ENCODE results near the gene C14orf180.

Gene C14orf180

DNA sequence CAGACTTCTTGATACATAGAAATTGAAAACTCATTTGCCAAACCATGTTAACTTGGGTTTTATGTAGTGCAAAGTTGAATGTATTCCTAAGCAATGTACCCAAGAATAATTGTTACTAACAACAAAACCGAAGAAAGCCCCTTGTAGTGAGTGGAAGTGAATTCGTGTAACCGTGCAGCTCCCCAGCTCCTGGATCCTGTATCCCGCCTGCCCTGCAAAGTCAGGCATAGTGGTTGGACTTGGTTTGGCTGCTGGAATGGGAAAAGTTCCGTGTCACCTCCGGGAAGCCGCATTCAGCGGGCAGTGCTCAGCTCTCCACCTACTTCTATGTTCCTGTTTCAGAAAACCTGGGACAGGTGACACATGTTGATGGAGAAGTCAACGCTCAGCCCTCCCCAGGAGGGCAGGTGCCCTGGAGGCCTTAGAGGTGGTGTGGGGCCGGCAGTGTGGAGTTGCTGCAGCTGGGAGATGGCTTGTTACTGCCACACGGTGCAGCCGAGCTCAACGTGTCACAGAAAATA is 29.2 kb upstream of the C14orf180 start:
- DNase-seq = no peak

DNA sequence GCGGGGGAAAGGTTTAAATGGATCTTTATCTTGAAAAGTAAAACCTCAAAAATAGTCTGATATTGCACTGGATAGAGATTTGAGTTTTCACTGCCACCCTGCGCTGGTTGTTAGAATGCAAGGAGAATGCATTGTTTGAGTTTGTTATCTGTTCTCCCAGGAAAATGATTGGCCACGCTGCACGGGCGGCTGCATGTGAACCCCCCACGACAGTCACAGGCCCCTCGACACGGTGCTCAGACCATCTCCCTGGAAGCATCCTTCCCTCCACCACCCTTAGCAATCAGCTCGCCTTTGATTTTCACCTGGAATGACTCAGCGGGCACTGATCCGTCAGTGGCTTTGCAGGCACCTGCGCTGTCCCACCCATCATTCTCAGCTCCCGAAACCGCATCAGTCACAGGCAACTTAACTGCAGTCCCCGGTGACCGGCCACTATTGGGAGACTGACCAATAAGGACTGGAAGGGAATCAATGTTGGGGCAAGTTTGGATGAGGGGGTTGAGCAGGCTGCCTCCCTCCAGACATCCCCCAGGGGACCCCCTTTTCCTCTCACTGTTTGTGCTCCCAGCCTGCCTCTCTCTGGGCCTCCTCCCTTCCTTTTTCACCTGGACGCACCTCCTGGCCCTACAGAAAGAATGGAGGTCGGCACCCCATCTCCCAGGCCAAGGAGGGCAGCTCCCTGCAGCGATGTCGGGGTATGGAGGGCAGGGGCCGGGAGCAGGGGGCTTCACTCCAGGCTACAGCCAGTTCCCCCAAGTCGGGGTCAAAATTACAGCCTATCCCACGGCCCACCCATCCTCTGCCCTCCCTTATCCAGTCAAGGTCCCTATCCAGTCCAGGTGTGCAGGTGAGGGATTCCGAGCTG is 28.5 kb upstream of the C14orf180 start:
- no peak for DNase-seq

GRCh38 chr14:104551851-104552737 is 27.5 kb upstream of the C14orf180 start:
- no peak for DNase-seq

DNA sequence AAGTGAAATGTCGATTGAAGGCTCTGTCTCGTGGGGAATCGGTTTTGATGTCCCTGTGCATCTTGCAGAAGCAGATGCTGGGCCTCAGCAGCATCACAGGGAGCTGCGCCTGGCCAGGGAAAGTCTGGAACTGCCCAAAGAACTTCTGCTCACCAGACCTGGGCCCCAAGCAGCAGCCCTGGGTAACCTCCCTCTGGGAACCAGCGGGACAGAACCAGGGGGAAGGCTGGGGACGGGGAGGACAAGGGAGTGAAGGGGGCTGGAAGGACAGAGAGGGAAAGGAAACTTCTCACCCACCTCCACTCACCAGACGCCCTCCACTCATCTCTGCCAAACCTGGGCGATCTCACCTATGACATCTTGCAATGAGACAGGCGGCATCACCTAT is 26.8 kb upstream of the C14orf180 start:
- no peak for DNase-seq

DNA sequence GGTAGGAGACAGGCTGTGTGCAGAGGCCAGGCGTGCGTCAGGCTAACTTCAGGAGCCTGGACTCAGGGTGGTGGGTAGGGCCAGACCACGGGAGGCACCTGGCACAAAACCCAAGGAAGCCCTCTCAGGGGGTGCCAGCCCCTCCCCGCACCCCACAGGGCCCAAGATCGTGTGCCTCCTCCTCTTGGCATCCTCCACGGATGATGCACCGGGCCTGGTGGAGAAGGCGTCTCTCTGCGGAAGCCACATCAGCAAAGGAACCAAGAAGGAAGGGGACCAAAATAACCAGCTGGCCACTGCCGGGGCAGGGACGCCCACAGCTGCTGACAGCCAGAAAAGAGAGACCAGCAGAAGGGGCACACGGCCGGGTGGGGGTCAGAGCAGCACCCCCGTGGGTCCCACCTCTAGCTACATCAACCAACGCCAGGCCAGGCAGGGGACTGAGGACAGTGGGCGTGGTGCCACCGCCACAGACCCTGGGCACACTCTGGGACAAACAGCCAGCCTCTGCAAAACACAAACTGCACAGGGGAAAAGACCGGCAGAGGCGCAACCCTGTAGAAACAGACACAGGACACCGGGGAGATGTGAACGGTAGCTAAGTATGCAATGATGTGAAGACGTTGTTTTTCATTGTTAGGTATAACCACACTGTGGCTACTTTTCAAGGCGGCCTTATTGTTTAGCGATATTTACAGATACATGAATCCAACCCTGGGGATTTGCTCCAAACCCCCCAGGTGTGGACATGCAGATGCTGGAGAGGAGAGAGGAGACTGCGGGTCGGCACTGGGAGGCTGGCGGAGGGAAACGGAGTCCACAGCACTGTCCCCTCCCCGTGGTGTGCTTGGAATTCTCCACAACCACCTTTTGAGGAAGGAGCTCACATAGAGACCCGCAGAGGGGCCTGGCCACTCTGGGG is 26.1 kb upstream of the C14orf180 start:
- no peak for DNase-seq

GRCh38 chr14:104554088-104554607 is 25.4 kb upstream of the C14orf180 start:
- no peak for DNase-seq

DNA sequence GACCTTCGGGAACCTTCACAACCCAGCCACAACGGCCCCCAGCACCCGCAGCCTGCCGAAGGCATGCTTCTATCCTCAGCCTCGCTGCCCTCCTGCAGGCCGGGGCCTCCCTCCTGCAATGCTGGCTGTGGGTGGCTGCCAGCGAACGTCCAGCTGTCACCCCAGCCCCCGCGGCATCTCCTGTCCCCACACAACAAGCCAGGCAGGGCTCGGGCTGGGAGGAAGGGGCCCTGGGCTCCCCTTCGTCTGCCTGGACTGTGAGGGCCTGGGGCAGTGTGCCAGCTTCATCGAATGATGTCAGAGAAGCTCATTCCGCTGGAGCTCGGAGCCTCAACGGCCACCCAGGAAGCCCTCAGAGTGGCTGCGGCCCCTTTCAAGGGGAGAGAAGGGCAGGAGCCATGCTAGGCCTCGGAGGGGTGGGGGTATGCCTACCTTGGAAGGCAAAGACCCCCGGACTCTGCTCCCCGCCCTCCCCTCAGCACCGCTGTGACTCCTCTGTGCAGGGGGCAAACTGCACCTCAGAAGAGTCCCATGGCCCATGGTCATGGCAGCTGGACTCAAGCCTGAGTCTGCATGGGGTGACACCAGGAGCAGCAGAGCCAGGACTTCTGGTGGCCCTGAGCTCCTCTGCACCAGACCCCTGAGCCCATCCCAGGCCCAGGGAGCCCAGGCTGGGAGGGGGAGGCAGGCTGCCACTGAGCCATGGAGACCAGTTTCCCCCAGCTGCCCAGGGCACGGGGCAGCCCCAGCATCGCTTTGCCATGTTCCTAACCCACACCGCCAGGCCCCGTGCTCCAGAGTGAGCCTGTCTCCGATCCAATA is 24.7 kb upstream of the C14orf180 start:
- no peak for DNase-seq

DNA sequence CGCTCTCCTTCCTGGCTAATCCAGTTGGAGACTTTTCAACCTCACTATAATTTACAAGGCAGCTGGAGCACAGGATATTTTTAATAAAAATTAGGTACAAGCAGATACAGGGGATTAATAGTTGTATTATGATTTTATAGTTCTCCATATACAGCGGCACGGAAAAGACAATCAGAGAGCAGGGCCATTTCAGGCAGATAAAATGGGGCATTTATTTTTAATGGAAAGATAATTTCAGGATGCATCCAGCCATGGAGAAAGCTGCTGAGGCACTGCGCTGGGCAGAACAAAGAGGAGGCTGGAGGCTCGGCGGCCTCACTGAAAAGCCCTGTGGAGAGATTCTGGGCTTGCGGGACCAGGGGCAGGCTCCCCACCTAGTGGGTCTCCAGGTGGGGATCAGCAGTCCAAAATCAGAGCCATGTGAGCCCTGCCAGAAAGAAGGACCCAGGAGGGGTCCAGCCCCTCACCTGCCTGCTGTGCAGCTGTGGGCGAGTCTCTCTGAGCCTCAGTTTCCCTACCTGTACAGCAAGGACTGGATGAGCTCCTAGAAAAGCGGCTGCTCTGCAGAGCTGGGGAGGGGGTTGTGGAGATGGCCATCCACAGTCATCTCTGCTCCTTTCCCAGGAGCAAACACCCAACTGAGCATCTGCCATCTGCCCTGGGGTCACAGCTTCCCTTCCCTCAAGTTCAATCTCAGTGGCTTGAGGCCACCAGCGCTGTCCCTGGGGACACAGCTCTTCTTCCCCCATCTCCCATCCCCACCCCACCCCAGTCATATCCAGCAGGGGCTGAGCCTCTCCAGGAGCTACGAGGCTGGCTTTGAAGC is 23.9 kb upstream of the C14orf180 start:
- no peak for DNase-seq

GRCh38 chr14:104556256-104557021 is 23.1 kb upstream of the C14orf180 start:
- no peak for DNase-seq

DNA sequence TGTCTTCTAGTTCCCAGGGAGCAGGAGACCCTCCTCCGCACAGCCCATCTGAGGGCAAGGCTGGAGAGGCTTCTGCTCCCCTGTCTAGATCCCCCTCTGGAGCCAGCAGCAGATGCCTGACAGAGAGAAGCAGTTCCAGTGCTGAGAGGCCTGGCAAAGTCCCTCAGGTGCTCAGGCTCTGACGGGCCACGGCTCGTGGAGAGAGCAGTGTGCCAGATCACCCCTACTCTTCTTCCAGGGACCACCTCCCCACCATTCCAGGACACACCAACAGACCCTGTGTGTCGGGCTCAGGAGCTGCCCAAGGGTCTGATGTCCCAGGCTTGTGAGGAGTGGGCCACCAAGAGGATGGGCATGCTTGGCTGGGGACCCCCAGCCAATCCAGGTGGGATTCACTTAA is 22.5 kb upstream of the C14orf180 start:
- DNase-seq = no peak

DNA sequence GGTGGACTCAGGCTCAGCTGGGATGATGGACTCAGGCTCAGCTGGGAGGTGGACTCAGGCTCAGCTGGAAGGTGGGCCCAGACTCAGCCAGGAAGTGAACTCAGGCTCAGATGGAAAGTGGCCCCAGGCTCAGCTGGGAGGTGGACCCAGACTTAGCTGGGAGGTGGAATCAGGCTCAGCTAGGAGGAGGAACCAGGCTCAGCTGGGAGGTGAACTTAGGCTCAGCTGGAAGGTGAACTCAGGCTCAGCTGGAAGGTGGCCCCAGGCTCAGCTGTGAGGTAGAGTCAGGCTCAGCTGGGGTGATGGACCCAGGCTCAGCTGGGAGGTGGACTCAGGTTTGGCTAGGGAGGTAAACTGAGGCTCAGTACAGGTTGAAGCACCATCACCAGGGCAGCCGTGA is 21.8 kb upstream of the C14orf180 start:
- DNase-seq = no peak

DNA sequence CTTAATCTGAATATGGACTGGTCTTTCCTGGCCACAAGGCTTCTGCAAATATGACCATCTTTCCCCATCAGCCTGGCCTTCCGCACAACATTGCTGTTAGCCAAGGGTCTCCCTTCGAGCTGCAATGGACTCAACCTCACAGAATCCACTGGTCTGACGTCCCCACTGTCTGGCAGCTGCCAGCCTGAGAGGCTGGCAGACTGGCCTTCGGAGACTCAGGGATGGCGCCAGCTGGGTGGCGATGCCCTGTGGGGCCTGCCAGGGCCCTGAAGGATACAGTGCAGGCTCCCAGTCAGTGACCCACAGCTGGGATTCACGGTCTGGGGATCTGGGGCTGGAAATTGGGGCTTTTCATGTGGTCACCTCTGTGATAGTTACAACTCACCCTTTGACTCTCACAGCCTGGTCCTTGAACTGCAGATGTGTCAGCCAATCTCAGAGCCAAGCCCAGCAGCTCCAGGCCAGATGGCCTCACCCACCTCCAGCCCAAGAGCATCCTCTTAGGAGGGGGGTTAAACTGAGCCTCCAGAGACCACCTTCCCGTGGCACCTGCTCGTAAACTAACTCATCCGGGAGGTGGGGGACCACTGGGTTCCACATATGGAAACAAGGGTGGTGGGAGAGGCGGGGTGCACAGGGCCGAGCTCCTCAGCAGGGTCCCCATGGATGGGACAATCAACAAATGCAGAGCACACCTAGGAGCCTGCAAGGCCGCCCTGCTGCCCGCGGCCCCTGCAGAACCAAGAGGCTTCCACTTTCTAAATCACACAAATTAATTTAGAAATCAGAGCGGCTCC is 21.1 kb upstream of the C14orf180 start:
- DNase-seq = no peak

GRCh38 chr14:104559028-104559803 is 20.3 kb upstream of the C14orf180 start:
- no peak for DNase-seq

- DNase-seq = no peak
Observed at GRCh38 chr14:104559804-104560585, 19.6 kb upstream of the C14orf180 start.

DNA sequence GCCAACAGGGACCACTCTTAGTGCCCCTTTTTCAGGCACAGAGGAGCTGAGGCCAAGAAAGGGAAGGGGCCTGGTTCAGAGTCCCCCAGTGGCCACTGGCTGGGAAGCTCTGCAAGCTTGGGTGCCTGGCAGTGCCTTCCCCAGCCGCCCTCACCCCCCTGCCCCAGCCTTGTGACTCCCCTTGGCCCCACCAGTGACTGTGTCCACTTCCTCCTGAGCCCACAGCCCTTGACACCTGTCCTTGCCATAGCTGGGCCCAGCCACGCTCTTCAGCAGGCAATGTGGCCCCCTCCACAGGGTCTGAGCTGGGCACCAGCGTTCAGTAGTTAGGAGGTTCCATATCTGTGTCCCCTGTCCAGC is 19.0 kb upstream of the C14orf180 start:
- no peak for DNase-seq

DNA sequence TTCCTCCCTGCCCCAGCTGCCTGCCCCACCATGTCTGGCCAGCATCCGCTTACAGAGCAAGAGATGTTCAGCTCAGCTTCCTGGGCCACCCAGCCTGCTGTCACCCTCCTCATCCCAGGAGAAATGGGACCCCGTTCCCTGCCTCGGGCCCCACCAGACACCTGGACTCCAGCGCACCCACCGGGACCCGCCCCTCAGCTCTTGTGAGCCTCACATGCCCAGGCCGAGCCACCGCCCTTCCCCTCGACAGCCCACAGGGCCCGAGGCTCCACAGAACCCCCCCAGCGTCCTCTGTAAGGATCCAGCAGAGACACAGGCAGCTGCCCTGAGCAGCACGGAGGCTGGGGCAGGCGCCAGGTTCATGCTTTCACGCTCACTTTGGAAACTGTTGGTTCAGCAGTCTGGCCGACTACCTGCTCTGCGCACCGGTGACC is 18.4 kb upstream of the C14orf180 start:
- DNase-seq = no peak

All from NCI-H1436 (cell line).